HG02943 (cell line): Measurements from ENCODE around the gene SPATA17.

Source experiments
- ATAC-seq: cut with Tn5 transposase; IDR thresholded peaks from one replicate; pipeline ENCODE4 v1.9.1; 2021; ENCODE audit warnings: mild to moderate bottlenecking, low read depth, moderate library complexity; ENCODE audit not compliant: unreplicated experiment

Gene SPATA17

GRCh38 chr1:217910203-217910602 lies 279.1 kb downstream of the SPATA17 start:
- no peak for ATAC-seq

DNA sequence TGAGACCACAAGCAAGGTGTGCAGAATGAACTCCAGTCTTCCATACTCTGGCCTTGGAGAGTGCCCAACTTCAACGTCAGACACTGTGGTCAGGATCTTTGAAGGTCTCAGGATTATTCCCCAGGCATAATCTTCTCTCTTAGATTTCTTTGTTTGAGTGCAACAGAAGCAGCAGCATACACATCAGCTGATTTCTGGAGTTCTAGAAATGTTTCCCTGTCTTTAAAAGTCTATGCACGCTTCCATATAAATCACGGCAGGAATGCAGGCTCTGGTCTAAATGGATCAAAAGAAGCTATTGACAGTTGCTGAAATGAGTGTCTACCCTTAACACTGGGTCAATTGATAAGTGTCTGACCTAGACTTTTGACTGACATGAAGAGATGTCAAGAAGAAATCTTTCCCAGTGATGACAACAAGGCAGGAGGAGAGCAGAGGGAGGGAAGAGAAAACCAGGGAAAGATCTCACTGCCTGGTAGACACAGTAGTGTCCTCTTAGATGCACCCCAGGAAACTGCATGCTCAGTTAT lies 279.7 kb downstream of the SPATA17 start:
- no peak for ATAC-seq

DNA sequence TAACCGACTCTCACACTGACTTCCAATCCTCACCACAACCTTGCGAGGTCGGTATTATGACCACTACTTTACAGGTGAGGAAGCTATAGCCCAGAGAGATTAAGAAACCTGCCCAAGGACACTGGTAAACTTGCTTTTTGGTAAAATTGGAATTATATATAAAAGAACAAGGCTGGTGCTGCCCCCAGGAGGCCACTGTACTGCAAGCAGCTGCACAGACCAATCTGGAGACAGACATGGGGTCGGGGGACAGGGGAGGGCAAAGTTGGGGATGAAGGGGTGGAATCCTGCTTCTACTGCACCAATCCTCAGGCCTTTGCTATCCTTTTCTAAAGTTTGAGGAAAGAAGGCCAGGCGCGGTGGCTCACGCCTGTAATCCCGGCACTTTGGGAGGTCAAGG lies 280.8 kb downstream of the SPATA17 start:
- no peak for ATAC-seq

DNA sequence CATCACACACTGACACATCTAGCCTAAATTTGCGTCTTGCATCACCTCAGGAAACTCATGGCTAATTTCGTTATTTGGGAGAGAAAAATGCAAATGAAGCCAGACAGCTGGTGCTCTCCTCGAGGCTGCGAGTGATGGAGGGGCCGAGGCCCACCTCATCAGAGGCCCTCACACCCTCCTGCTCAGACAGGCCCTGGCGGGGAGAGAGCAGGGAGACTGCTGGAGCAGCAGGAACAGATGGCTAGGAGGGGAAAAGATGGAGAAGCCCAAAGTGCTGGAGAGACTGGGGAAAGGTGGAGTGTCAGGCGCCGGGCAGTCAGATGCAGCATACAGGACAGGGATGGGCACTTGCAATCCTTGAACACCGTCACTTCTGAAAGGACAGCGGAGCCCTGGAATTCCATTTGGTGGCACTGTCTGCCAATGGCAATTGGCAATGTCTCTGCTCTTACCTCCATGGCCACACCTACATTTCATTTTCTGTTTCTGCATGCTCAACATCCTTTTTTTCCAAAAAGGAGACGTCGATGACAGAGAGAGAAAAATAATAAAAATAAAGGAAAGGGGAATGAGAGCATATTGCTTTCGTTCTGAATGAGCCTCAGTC lies 286.2 kb downstream of the SPATA17 start:
- ATAC-seq, result no peak

GRCh38 chr1:217919683-217920388 lies 288.7 kb downstream of the SPATA17 start:
- ATAC-seq, result no peak
